NT2/D1 (cell line): ENCODE results near the gene RMND1.

ENCODE experiments used
- SUZ12 ChIP-seq: IDR thresholded peaks from 2 replicates; pipeline ENCODE4 v1.6.1; 2011; ENCODE audit not compliant: insufficient read length, insufficient read depth; ENCODE audit errors: extremely low read depth
- YY1 ChIP-seq: IDR thresholded peaks from 2 replicates; pipeline ENCODE4 v1.6.1; 2011; ENCODE audit not compliant: insufficient read length, insufficient read depth
- ZNF274 ChIP-seq: IDR thresholded peaks from 2 replicates; pipeline ENCODE4 v1.6.1; 2011; ENCODE audit warnings: mild to moderate bottlenecking, low read depth, low read length

GRCh38 chr6:151409679-151410078, 42.2 kb downstream of the RMND1 start:
- TF ChIP-seq ZNF274 (no peak), SUZ12 (no peak), YY1 (no peak)
